K562 (cell line): ENCODE measurements around the gene CHCHD1. TPM values are rescaled to one million over a fixed set of nuclear protein-coding genes. Genes with fewer than 3 reads are reported as not detected.

Experiments used
- ATAC-seq: fragments of 200-7000 bp; cut with Tn5 transposase; 3 replicates; pipeline ENCODE4 v1.9.1; 2020; ENCODE audit warnings: moderate library complexity
- BruUV-seq: library from RNA; stranded (reverse); fragments of 400-500 nt; replicated peaks from 2 replicates; lab custom pipeline; 2021; lab: Mats Ljungman, UMichigan
- CTCF ChIA-PET: fragments of 300-600 bp; formaldehyde crosslinking; extraction: SDS; loops from one replicate; lab custom pipeline; 2021; ENCODE audit warnings: low intra/inter-chr PET ratio; lab: Yijun Ruan, JAX
- POLR2A ChIA-PET: fragments of 300-600, 350-650 bp; sonication (Branson Sonifier 250); formaldehyde crosslinking; extraction: SDS; loops from one replicate; lab custom pipeline; 2021; ENCODE audit warnings: antibody characterized with exemption, inconsistent platforms; lab: Yijun Ruan, JAX
- DNase-seq, 4 experiments: peaks; one replicate each; pipeline versions ENCODE4 v3.0.0 to v3.0.0-alpha.2; 2011 to 2018; ENCODE audit warnings: low spot score in 3 of 4, mixed read lengths in 3 of 4; ENCODE audit errors: extremely low read depth in 1 of 4
- FAIRE-seq: peaks from 2 replicates; lab custom pipeline; 2011; peaks lifted over from hg19 to GRCh38; lab: Jason Lieb, UNC
- H2AFZ ChIP-seq: 2 replicates; pipeline ENCODE4 v1.6.0; 2011; ENCODE audit warnings: low read depth, low read length, control low read depth, inconsistent platforms
- H3K27ac ChIP-seq: fragments of 200-600 bp; 3 replicates; pipeline ENCODE4 v1.8.0; 2011; ENCODE audit warnings: low read depth, mild to moderate bottlenecking, control low read depth, inconsistent platforms, low read length, moderate library complexity, mixed read lengths; ENCODE audit errors: extremely low read depth
- H3K27me3 ChIP-seq, 2 experiments: fragments of 300-600 bp in 1 of 2; 2 replicates in 1 of 2; 3 replicates in 1 of 2; pipeline versions ENCODE4 v1.6.0 to v1.8.0; 2011; ENCODE audit warnings: inconsistent platforms in 2 of 2, low read length in 2 of 2, mild to moderate bottlenecking in 1 of 2, mixed read lengths in 1 of 2, moderate library complexity in 1 of 2; ENCODE audit not compliant: control insufficient read depth in 2 of 2, insufficient read depth in 2 of 2
- H3K36me3 ChIP-seq: fragments of 300-600 bp; 3 replicates; pipeline ENCODE4 v1.8.0; 2011; ENCODE audit warnings: mild to moderate bottlenecking, low read length, inconsistent platforms; ENCODE audit not compliant: control insufficient read depth, insufficient read depth
- H3K4me1 ChIP-seq, 2 experiments: fragments of 200-600 bp in 1 of 2; replicated peaks in 1 of 2; 2 replicates in 1 of 2; 3 replicates in 1 of 2; pipeline versions ENCODE4 v1.5.1 to v1.8.0; 2011; ENCODE audit warnings: inconsistent platforms in 2 of 2, low read length in 2 of 2, mild to moderate bottlenecking in 1 of 2, mixed read lengths in 1 of 2, moderate library complexity in 1 of 2; ENCODE audit not compliant: control insufficient read depth in 2 of 2, insufficient read depth in 2 of 2
- H3K4me2 ChIP-seq: 2 replicates; pipeline ENCODE4 v1.6.1; 2011; ENCODE audit warnings: low read length, control low read depth, inconsistent platforms, mixed read lengths; ENCODE audit not compliant: insufficient read depth
- H3K4me3 ChIP-seq: fragments of 200-600 bp; sonication (generic), shearing (Covaris generic); 2 replicates; pipeline ENCODE4 v1.5.1; 2016; ENCODE audit warnings: control low read depth, inconsistent platforms
- H3K79me2 ChIP-seq: fragments of 200-600 bp; 3 replicates; pipeline ENCODE4 v1.8.0; 2011; ENCODE audit warnings: low read length, inconsistent platforms; ENCODE audit not compliant: control insufficient read depth, insufficient read depth
- H3K9ac ChIP-seq, 2 experiments: 2 replicates each; pipeline versions ENCODE4 v1.6.0 to v1.6.1; 2011; ENCODE audit warnings: low read depth in 2 of 2, low read length in 2 of 2, control low read depth in 1 of 2, inconsistent platforms in 1 of 2, mild to moderate bottlenecking in 1 of 2, mixed read lengths in 1 of 2; ENCODE audit not compliant: insufficient read depth in 1 of 2
- H3K9me1 ChIP-seq: one replicate; pipeline ENCODE4 v1.6.0; 2011; ENCODE audit warnings: inconsistent platforms, mild to moderate bottlenecking, low read length, moderate library complexity; ENCODE audit not compliant: control insufficient read depth, insufficient read depth
- H3K9me3 ChIP-seq: replicated peaks from 2 replicates; pipeline ENCODE4 v1.5.1; 2011; ENCODE audit warnings: low read depth, low read length, inconsistent platforms; ENCODE audit not compliant: control insufficient read depth, insufficient read depth
- H4K20me1 ChIP-seq: replicated peaks from 2 replicates; pipeline ENCODE4 v1.6.1; 2011; ENCODE audit warnings: low read length, inconsistent platforms, mixed read lengths; ENCODE audit not compliant: control insufficient read depth, insufficient read depth
- ARID2 ChIP-seq: fragments of 450-650 bp; IDR thresholded peaks from 2 replicates; pipeline ENCODE4 v1.6.1; 2017; ENCODE audit warnings: antibody characterized with exemption, mild to moderate bottlenecking
- CHD2 ChIP-seq: IDR thresholded peaks from 2 replicates; pipeline ENCODE4 v1.6.1; 2011; ENCODE audit warnings: low read depth, low read length
- HMG20B ChIP-seq: fragments of 250-450 bp; sonication (Bioruptor Pico); IDR thresholded peaks from 2 replicates; pipeline ENCODE4 v1.5.0; 2021; ENCODE audit warnings: mild to moderate bottlenecking
- MCM5 ChIP-seq: fragments of 450-650 bp; IDR thresholded peaks from 2 replicates; pipeline ENCODE4 v1.6.1; 2016; ENCODE audit warnings: low read depth
- POLR2AphosphoS2 ChIP-seq: IDR thresholded peaks from 2 replicates; pipeline ENCODE4 v1.6.1; 2012; ENCODE audit warnings: low read length, improper control_type of control experiment
- POLR2G ChIP-seq: fragments of 200-400 bp; formaldehyde crosslinking; IDR thresholded peaks from 2 replicates; pipeline ENCODE4 v1.6.1; 2017; ENCODE audit warnings: low read depth, mild to moderate bottlenecking, antibody characterized with exemption, low read length, moderate library complexity
- RCOR1 ChIP-seq, 2 experiments: IDR thresholded peaks; 2 replicates each; pipeline ENCODE4 v1.6.1; 2012; ENCODE audit warnings: low read depth in 2 of 2, low read length in 2 of 2, borderline replicate concordance in 1 of 2, improper control_type of control experiment in 1 of 2
- SMARCA5 ChIP-seq: fragments of 450-650 bp; IDR thresholded peaks from 2 replicates; pipeline ENCODE4 v1.6.1; 2016
- SNIP1 ChIP-seq: fragments of 450-650 bp; IDR thresholded peaks from 2 replicates; pipeline ENCODE4 v1.7.1; 2017; ENCODE audit warnings: low read depth, mild to moderate bottlenecking
- ZSCAN29 ChIP-seq: fragments of 450-650 bp; IDR thresholded peaks from 2 replicates; pipeline ENCODE4 v1.6.1; 2017
- WGBS: fragments of 100-300 bp; shearing (Covaris generic); methylation state at CpG from one replicate; pipeline ENCODE4 v1.1.6; 2016; ENCODE audit warnings: low coverage, mixed read lengths; ENCODE audit not compliant: insufficient coverage; ENCODE audit errors: missing lambda C conversion rate; 5-methylcytosine and 5-hydroxymethylcytosine counted together
- in situ Hi-C: fragments of 300-500 bp; cut with MboI; formaldehyde crosslinking; loops from 4 replicates; pipeline ENCODE4 v1.15.0; 2018; ENCODE audit warnings: inconsistent platforms, mixed read lengths
- intact Hi-C: fragments of 100-400 bp; cut with micrococcal nuclease; formaldehyde crosslinking; loops from 2 replicates; pipeline ENCODE4 v1.14.2; 2022
- polyA plus RNA-seq, 8 experiments: library from polyadenylated mRNA; depleted of rRNA in 4 of 8; stranded (reverse) in 5 of 8; unstranded in 3 of 8; fragments of >200 nt; fragmentation: Nextera tagmentation in 2 of 8; fragmentation: Illumina TruSeq in 1 of 8; extraction: Ambion mirVana in 2 of 8; extraction: Trizol in 1 of 8; gene quantifications; 2 replicates each; pipeline versions ENCODE4 v1.2.1 to v1.2.3, GENCODE V29; 2011 to 2014; ENCODE audit warnings: inconsistent platforms in 1 of 8, missing spikeins in 1 of 8
- total RNA-seq, 7 experiments: library from RNA; depleted of rRNA in 6 of 7; stranded (reverse); fragments of >200 nt in 6 of 7; fragmentation: Illumina TruSeq in 2 of 7; extraction: Trizol in 2 of 7; gene quantifications; 2 replicates each; pipeline versions ENCODE4 v1.2.1 to v1.2.3, GENCODE V29; 2011 to 2021; ENCODE audit warnings: low replicate concordance in 1 of 7
- TF ChIP-seq, protein P1 (sequence below): sonication (generic); formaldehyde crosslinking; IDR thresholded peaks from 2 replicates; pipeline ENCODE4 v1.5.0; 2020; ENCODE audit warnings: missing genetic modification reagents
- TF ChIP-seq, protein P2 (sequence below): fragments of 200-800 bp; sonication (Bioruptor generic); IDR thresholded peaks from 2 replicates; pipeline ENCODE4 v1.6.1; 2017; ENCODE audit warnings: missing genetic modification characterization, missing compliant biosample characterization

Gene CHCHD1
- total and polyA plus RNA-seq, 9 of the 15 experiments (the other 6 are each of a cell fraction or from before 2014, with no cell fraction given): 52.9 to 126 (median 83.4) TPM

DNA sequence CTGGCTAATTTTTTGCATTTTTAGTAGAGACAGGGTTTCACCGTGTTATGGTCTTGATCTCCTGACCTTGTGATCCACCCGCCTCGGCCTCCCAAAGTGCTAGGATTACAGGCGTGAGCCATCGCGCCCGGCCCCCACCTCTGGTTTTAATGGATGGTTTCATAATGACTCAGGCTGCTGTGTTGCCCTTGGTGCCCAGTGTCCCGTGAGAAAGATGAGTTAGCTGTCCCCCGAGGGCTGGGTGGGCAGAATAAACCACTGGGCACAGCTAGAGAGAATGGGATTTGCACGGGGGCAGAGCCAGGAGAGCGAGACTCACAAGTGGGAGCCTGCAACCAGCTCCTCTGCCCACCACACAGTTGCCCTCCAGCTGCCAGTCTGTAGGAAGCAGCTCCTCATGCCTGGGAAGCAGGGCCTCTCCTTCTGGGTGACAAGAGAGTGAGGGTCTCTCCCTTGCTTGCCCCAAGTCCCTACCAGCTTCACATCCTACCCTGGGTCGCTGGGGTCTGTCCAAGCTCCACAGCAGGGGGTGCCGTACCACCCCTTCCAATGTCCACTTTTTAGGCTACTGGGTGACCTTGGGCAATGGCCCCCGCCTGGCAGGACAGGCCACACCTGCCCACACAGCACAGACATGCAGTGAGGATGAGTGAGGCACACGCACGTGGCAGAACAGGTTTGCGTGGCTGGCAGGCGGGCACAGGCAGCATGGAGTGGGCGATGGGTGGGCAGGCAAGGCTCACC is 45.7 kb downstream of the CHCHD1 start:
- H3K36me3 ChIP-seq: peaks cover 24% of the 10 kb centered on the region; the same call in 2 of the 3 replicates
- H3K9me1 ChIP-seq: no peaks in the 10 kb centered on the region
- 88% methylated on average over 19 of the region's 19 CpGs for WGBS
- H3K4me2 ChIP-seq: no peak overlapping the region
- ATAC-seq: no peak
- TF ChIP-seq POLR2G (peak; percentile 28; the same call in 1 of the 2 replicates), CHD2 (no peak)
- POLR2A ChIA-PET: interaction anchor here (0.6 to 1.4 kb wide), 5 partner anchors 9 to 236 kb away, joined by 3 to 4 read pairs (median 3); partner anchors contain the start of gene USP54
- no TSS peak for BruUV-seq
- no peak for DNase-seq
- H3K27ac ChIP-seq: no peak overlapping the region
- no peak overlapping the region for H3K4me3 ChIP-seq
- intact Hi-C loops (no loop called here), in situ Hi-C loops (no loop called here)
- H3K9ac ChIP-seq: peak overlapping the region in 1 of 2 experiments; percentile 41; a peak in 2 of 4 replicates
- no peaks in the 10 kb centered on the region for H3K9me3 ChIP-seq
- H3K4me1 ChIP-seq: peaks cover 2 to 16% of the 10 kb centered on the region in 2 experiments; a peak in 3 of 5 replicates
- no peaks in the 10 kb centered on the region for H3K27me3 ChIP-seq
- H4K20me1 ChIP-seq: no peaks in the 10 kb centered on the region
- H2AFZ ChIP-seq: no peak overlapping the region
- CTCF ChIA-PET: no interaction called here
- no peaks in the 10 kb centered on the region for H3K79me2 ChIP-seq
- FAIRE-seq: no peak

DNA sequence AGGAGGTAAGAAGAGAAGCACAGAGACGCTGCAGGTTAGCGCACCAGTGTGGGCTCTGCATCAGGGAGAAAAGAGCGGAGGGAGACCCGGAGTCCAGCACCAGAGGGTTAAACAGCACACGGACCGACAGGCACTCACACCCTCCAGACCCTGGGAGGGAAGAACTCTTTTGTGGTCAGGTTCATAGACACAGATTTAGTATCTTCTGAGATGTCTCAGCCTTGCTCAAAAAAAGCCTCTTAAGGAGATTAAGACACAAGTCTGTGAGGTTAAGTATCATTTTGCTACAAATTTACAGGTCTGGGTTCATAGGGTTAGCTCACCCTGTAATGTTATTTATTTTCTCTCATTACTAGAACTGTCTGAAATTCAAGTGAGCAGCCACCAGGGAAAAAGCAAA is 46.3 kb downstream of the CHCHD1 start:
- 82% methylated on average over 6 of the region's 6 CpGs for WGBS
- H3K27ac ChIP-seq: no peak overlapping the region

More for the DNA sequence above, 46.3 kb downstream of the CHCHD1 start:
- ChIA-PET POLR2A (interaction anchor here (0.6 to 1.0 kb wide), 3 partner anchors 11 to 237 kb away, joined by 3 read pairs; partner anchors contain the start of gene USP54), CTCF (no interaction called here)
- intact Hi-C loops: no loop called here
- no peak for DNase-seq
- no peak overlapping the region for H3K4me2 ChIP-seq
- no TSS peak for BruUV-seq
- no peak overlapping the region for H3K4me3 ChIP-seq
- H3K36me3 ChIP-seq: peaks cover 24% of the 10 kb centered on the region; the same call in 2 of the 3 replicates
- no peak for FAIRE-seq
- no peaks in the 10 kb centered on the region for H3K9me3 ChIP-seq
- peak overlapping the region in 1 of 2 experiments; percentile 41; a peak in 2 of 4 replicates for H3K9ac ChIP-seq
- no peaks in the 10 kb centered on the region for H3K9me1 ChIP-seq
- peaks cover 2 to 16% of the 10 kb centered on the region in 2 experiments; a peak in 3 of 5 replicates for H3K4me1 ChIP-seq
- H2AFZ ChIP-seq: no peak overlapping the region
- ATAC-seq: no peak; the same call in 2 of the 3 replicates
- TF ChIP-seq SMARCA5 (no peak), RCOR1 (IDR thresholded peaks at IDR 0.05; ENCODE audit: borderline replicate concordance in 1 of 2, low read depth in 2 of 2, low read length in 2 of 2) (no peak), ZSCAN29 (no peak), ARID2 (no peak), POLR2AphosphoS2 (no peak), SNIP1 (no peak), HMG20B (CRISPR knock-in tag) (no peak), MCM5 (no peak)
- TF ChIP-seq, protein P1, sequence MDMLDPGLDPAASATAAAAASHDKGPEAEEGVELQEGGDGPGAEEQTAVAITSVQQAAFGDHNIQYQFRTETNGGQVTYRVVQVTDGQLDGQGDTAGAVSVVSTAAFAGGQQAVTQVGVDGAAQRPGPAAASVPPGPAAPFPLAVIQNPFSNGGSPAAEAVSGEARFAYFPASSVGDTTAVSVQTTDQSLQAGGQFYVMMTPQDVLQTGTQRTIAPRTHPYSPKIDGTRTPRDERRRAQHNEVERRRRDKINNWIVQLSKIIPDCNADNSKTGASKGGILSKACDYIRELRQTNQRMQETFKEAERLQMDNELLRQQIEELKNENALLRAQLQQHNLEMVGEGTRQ (CRISPR knock-in tag): no peak
- TF ChIP-seq, protein P2, sequence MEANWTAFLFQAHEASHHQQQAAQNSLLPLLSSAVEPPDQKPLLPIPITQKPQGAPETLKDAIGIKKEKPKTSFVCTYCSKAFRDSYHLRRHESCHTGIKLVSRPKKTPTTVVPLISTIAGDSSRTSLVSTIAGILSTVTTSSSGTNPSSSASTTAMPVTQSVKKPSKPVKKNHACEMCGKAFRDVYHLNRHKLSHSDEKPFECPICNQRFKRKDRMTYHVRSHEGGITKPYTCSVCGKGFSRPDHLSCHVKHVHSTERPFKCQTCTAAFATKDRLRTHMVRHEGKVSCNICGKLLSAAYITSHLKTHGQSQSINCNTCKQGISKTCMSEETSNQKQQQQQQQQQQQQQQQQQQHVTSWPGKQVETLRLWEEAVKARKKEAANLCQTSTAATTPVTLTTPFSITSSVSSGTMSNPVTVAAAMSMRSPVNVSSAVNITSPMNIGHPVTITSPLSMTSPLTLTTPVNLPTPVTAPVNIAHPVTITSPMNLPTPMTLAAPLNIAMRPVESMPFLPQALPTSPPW (CRISPR knock-in tag): no peak
- in situ Hi-C loops: no loop called here
- no peaks in the 10 kb centered on the region for H4K20me1 ChIP-seq
- H3K27me3 ChIP-seq: no peaks in the 10 kb centered on the region
- H3K79me2 ChIP-seq: no peaks in the 10 kb centered on the region
